NOMO-1 treated with DMSO at 0.1 percent for 48 hours (cell line): ENCODE measurements around the gene DMRTC2.

Experiments used
- DNase-seq: peaks from one replicate; lab custom pipeline; 2025; ENCODE audit not compliant: unreplicated experiment; lab: John Stamatoyannopoulos, UW

DMRTC2 gene

GRCh38 chr19:41845051-41845590 is 279 bp downstream of the DMRTC2 start:
- DNase-seq, result no peak

GRCh38 chr19:41847351-41848105 is 2.7 kb downstream of the DMRTC2 start:
- no peak for DNase-seq

DNA sequence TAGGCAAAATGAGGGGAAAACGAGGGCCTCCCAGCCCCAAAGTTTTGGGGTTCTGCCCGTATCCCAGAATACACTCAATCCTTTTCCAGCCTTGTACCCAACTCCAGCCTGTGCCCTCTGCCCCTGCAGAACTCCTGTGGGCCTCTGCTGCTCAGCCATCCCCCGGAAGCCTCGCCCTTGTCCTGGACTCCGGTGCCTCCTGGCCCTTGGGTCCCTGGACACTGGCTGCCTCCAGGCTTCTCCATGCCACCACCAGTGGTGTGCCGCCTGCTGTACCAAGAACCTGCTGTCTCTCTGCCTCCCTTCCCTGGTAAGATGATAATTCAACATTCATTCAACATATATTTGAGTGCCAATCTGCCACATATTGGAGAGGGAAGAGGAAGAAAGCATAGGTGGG is 3.8 kb downstream of the DMRTC2 start:
- no peak for DNase-seq

- no peak for DNase-seq
Observed at GRCh38 chr19:41849067-41849466, 4.2 kb downstream of the DMRTC2 start.

DNA sequence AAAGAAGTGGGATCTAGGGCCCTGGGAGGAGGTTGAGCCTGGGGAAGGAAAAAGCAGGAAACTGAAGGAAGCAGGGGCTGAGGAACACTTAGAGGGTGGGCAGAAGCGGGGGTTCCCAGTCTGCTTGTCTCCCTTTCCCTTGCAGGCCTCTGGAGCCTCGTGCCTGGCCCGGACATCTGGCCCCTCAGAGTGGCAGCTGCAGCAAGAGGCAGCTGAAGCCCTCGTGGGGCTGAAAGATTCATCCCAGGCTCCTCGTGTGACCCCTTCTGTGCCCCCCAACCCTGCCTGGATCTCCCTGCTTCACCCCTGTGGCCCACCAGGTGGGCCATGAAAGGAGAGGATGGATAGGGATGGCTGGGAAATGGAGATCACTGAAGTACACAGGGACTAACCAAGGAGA is 5.5 kb downstream of the DMRTC2 start:
- DNase-seq, result no peak

DNA sequence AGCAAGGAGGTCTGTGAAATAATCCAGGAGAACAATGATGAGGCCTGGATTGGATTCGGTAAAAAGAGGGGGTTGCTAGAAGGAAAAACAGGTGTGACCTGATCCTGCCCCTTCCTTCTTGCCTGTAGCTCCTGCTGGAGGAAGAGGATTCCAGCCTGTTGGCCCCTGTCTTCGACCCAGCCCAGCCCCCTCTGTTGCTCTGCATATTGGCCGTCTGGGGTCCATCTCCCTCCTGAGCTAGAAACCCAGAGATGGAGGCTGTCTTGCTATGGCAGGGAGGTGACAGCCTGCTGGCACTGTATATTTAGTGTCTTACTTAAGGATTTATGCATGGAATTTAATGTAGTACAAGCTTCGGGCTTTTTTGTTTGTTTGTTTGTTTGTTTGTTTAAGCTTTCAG is 6.6 kb downstream of the DMRTC2 start:
- no peak for DNase-seq

- DNase-seq, result no peak
Observed at GRCh38 chr19:41853344-41853743, 8.5 kb downstream of the DMRTC2 start.

DNA sequence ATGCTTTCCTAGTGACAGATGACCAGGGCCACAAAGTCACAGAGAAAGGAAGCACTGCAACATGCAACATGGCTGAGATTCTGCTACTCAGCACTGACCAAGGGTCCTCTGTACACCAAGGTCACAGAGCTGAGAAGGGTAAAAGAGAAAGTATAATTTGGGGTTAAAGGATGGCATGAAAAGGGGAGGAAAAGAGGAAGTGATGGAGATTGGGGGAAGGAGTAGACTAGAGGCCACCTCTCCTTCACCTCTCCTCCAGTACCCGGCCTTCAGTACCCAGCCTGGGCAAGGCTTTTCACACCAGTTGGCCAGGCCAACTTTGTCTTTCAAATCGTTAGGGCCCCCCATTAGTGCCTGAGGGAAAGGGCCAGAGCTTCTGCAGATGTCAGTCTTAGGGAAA is 8.9 kb downstream of the DMRTC2 start:
- peak; percentile 28 for DNase-seq

DNA sequence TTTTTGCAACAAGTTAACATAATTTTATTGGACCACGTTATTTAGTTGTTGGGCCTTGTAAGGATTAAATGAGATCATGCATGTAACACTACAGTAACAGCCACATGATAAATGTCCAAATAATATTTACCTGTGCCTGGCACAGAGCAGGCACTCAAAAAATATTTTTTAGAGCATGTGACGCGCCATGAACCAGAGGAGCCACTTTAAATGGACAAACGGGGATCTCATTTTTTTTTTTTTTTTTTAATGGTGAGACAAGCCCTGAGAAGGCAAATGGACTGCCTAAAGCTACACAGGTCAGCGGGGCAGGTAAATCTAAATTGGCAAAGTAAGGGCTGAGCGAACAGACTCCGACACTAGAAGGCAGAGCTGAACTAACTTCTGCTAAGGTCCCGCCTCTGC is 14.4 kb downstream of the DMRTC2 start:
- no peak for DNase-seq

- DNase-seq, result peak; percentile 98
Observed at GRCh38 chr19:41859618-41860418, 15.0 kb downstream of the DMRTC2 start, which contains the start of gene RPS19. TSS of gene RPS19 (plus strand) at chr19:41860255. CDS start at chr19:41860775, 520 bp downstream.

- DNase-seq, result no peak
Observed at GRCh38 chr19:41860419-41861115, 15.7 kb downstream of the DMRTC2 start.

DNA sequence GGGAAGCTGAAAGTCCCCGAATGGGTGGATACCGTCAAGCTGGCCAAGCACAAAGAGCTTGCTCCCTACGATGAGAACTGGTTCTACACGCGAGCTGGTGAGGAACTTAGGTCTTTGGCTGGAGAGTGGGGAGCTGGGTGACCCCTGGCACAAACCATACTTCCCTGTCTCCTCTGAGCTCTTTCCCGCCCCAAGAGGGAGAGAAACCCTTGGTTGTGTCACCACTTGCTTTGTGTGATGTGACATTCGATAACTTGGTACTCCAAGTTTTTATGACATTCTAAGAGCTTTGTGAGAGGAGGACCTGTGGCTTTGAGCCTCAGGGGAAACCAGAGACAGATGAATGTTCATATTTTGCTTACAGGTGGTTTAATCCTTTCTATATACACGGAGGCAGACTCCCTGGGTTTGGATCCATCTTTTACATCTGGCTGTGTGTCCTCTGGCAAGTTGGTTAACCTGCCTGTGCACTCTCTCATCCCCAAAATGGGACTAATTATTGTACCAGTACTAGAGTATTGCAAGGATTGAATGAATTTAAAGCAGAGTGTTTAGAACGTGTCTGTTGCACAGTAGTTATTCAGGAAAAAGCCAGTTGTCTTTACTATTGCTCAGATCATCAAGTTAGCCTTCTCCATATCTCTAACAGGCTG is 16.4 kb downstream of the DMRTC2 start:
- no peak for DNase-seq

- no peak for DNase-seq
Observed at GRCh38 chr19:41861846-41862245, 17.0 kb downstream of the DMRTC2 start.

- DNase-seq, result no peak
Observed at GRCh38 chr19:41862445-41862986, 17.7 kb downstream of the DMRTC2 start.

DNA sequence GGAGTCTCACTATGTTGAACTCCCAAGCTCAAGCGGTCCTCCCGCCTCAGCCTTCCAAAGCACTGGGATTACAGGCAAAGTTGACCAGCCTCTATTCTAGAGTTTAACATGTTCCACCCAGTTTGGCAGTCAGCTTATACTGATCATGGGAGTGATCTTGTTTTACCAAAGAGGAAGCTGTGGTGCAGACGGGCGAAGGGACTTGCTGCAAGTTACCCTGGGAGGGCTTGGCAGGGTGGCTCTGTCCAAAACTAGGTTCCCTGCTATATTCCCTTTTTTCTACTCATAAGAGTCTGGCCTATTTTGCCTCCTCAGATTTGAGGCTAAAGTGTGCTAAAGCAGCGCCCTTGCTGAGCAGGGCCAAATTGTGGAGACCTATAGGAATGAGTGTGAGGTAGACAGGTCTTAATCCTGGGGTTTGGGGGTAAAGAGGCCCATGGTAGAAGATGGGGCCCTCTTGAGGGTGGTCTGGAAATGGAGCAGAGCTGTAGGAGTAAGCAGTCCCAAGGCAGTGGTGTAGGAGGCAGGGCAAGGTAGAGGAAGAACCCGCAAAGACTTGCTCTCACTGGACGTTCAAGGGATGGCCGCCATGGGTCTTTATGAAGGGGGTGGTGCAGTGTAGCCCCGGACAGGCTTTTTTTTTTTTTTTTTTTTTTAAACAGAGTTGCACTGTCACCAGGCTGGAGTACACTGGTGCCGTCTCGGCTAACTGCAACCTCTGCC is 18.5 kb downstream of the DMRTC2 start:
- peak; percentile 27 for DNase-seq

GRCh38 chr19:41864374-41864773 is 19.5 kb downstream of the DMRTC2 start:
- no peak for DNase-seq

- no peak for DNase-seq
Observed at GRCh38 chr19:41866284-41866683, 21.4 kb downstream of the DMRTC2 start.

- DNase-seq, result no peak
Observed at GRCh38 chr19:41868120-41868988, 23.5 kb downstream of the DMRTC2 start.

GRCh38 chr19:41868989-41869300 is 24.1 kb downstream of the DMRTC2 start:
- no peak for DNase-seq
